GM18951 (cell line): ENCODE data around the gene ACTN1.

Experiments
- POLR2A ChIP-seq: IDR thresholded peaks from 4 replicates; pipeline ENCODE4 v1.6.1; 2011; ENCODE audit warnings: mild to moderate bottlenecking; ENCODE audit not compliant: insufficient read length, insufficient read depth; ENCODE audit errors: extremely low read depth
- in situ Hi-C: fragments of 300-500 bp; cut with MboI; formaldehyde crosslinking; loops from one replicate; pipeline ENCODE4 v1.12.0; 2022; ENCODE audit warnings: low sequenced_read_pairs, mixed read lengths, inconsistent platforms; ENCODE audit not compliant: unreplicated experiment

Gene ACTN1

GRCh38 chr14:68841016-68841809 is 137.9 kb downstream of the ACTN1 start:
- in situ Hi-C loops: no loop called here
- TF ChIP-seq POLR2A: no peak

- in situ Hi-C loops: no loop called here
- TF ChIP-seq POLR2A: no peak
Measured at GRCh38 chr14:68840454-68840853, 138.6 kb downstream of the ACTN1 start.

- in situ Hi-C loops: no loop called here
- TF ChIP-seq POLR2A: no peak
Measured at GRCh38 chr14:68836082-68836481, 143.0 kb downstream of the ACTN1 start.

- in situ Hi-C loops: no loop called here
- TF ChIP-seq POLR2A: no peak
Measured at GRCh38 chr14:68834816-68835215, 144.3 kb downstream of the ACTN1 start.

GRCh38 chr14:68828698-68829097 is 150.4 kb downstream of the ACTN1 start:
- TF ChIP-seq POLR2A: no peak
- in situ Hi-C loops: no loop called here

GRCh38 chr14:68825729-68826128 is 153.4 kb downstream of the ACTN1 start:
- no peak for TF ChIP-seq POLR2A
- in situ Hi-C loops: no loop called here

GRCh38 chr14:68824517-68825347 is 154.4 kb downstream of the ACTN1 start:
- TF ChIP-seq POLR2A: no peak
- in situ Hi-C loops: loop anchor here (25.0 kb wide), 1 partner anchor 887 kb away; no protein-coding TSS in a partner anchor

GRCh38 chr14:68824207-68824516 is 154.9 kb downstream of the ACTN1 start:
- TF ChIP-seq POLR2A: no peak
- in situ Hi-C loops: loop anchor here (25.0 kb wide), 1 partner anchor 887 kb away; no protein-coding TSS in a partner anchor
